MG63 (cell line): ENCODE data around the gene IKZF1. TPM values are rescaled to one million over a fixed set of nuclear protein-coding genes. Genes with fewer than 3 reads are reported as not detected.
"Not testable (repeated sequence)": the region's sequence is repeated elsewhere in the genome, so short reads cannot be mapped to it uniquely, and the experiment has no call there.

Source experiments
- DNase-seq: peaks from one replicate; pipeline ENCODE4 v3.0.0-alpha.2; 2020
- H3K27me3 ChIP-seq: fragments of 250-450 bp; sonication (Bioruptor Pico); 2 replicates; pipeline ENCODE4 v1.5.1; 2020; ENCODE audit warnings: mild to moderate bottlenecking, moderate library complexity
- H3K36me3 ChIP-seq: fragments of 250-450 bp; sonication (Bioruptor Pico); 2 replicates; pipeline ENCODE4 v1.5.1; 2020; ENCODE audit warnings: mild to moderate bottlenecking, moderate library complexity
- H3K4me3 ChIP-seq: fragments of 250-450 bp; sonication (Bioruptor Pico); 2 replicates; pipeline ENCODE4 v1.5.1; 2020; ENCODE audit warnings: mild to moderate bottlenecking, moderate library complexity
- H3K9me3 ChIP-seq: fragments of 250-450 bp; sonication (Bioruptor Pico); 2 replicates; pipeline ENCODE4 v1.5.1; 2020; ENCODE audit warnings: mild to moderate bottlenecking, moderate library complexity
- total RNA-seq: library from RNA; depleted of rRNA; stranded (reverse); fragments of >200 nt; shearing (Covaris generic); gene quantifications from 2 replicates; pipeline ENCODE4 v1.2.3, GENCODE V29; 2014; ENCODE audit warnings: low replicate concordance

The IKZF1 gene
- total RNA-seq, 1 experiment from 2014 or later = not detected

DNA sequence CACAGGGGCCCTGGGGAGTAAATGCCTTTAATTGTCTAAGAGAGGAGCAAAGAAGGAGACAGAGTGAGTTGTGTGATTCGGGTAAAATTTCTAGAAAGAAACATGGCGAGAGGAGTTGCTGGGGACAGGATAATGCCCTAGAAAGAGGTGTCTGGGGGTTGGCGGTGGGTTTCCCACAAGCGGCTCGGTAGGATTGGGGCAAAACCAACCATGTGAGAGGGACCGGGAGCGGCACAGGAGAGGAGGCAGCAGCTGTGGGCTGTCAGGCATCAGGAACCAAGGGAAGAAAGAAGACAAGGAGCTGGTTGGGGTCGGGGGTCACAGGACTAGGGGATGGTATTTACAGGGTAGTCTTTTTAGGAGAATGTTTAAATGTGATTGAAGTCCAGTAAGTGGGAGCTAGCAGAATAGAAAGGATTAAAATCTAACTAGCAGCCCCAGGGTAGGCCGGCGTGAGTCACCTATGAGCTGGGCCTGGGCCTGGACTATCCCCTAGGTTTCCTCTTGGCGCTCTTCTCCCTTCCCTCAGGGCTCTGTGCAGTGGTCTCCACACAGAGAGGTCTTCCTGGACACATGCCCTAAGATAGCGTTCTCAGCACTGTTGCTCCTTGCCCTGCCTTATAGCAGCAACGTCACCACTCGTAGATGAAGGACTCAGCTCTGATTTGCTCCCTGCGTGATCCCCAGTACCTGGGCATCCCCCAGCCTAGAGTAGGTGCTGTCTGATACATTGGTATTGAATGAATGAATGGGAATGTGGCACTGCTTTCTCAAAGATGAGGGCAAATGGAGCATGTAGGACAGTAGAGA, 32.6 kb downstream of the IKZF1 start:
- Histone ChIP-seq H3K4me3 (no peak overlapping the region), H3K27me3 (no peaks in the 10 kb centered on the region), H3K36me3 (no peaks in the 10 kb centered on the region), H3K9me3 (no peaks in the 10 kb centered on the region)
- DNase-seq = no peak

DNA sequence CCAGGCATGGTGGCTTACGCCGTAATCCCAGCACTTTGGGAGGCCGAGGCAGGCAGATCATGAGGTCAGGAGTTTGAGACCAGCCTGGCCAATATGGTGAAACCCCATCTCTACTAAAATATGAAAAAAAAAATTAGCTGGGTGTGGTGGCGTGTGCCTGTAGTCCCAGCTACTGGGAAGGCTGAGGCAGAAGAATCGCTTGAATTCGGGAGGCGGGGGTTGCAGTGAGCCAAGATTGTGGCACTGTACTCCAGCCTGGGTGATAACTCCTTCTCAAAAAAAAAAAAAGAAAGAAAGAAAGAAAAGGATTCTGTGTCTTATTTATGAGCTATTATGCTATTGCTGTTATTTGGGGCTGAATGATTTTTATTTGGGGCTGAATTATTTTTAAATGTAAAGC, 35.0 kb downstream of the IKZF1 start:
- not testable (repeated sequence) for H3K36me3 ChIP-seq, H3K4me3 ChIP-seq, DNase-seq

DNA sequence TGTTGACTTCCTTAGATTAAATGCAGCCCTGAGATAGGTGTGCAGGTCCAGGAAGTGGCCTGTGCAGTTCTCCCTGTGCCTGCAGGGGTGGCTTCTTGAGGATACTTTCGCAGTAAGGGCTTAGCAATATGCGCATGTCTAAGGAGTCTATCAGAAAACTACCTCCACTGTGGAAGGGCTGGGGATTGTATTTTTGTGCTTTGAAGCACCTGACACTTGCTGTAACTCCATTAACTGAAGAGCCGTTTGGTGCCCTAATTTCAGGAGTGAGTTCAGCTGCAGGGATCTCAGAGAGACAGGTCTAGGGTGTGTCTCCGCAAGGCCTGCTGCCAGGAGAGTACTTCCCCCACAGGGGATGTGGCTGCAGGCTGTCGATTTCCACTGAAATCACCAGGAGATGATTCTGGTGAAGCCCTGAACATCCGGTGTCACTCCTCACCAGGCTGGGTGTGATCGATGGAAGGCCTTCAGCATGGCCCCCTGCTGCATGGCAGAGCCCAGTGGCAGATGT, 35.5 kb downstream of the IKZF1 start:
- no peaks in the 10 kb centered on the region for H3K27me3 ChIP-seq
- no peaks in the 10 kb centered on the region for H3K9me3 ChIP-seq
- H3K4me3 ChIP-seq = no peak overlapping the region
- no peaks in the 10 kb centered on the region for H3K36me3 ChIP-seq
- DNase-seq = no peak

More for the DNA sequence above, 35.0 kb downstream of the IKZF1 start:
- not testable (repeated sequence) for H3K9me3 ChIP-seq, H3K27me3 ChIP-seq

DNA sequence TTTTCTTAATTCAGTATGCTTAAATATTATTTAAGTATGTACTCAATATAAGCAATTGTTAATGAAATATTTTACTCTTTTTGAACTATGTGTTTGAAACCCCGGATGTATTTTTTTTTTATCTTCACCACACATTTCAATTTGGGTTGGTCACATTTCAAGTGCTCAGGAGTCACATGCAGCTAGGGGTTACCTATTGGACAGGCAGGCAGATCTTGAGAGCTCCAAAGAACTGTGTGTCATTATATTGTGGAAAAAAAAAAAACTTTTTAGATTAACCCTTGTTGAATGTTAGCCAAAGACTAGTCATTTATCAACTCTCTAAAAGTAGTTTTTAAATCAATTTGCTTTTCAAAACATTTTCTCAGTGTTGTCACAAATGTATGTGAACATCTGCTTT, 37.2 kb downstream of the IKZF1 start:
- no peaks in the 10 kb centered on the region for H3K27me3 ChIP-seq
- H3K36me3 ChIP-seq = no peaks in the 10 kb centered on the region
- H3K9me3 ChIP-seq = no peaks in the 10 kb centered on the region
- H3K4me3 ChIP-seq = no peak overlapping the region
- no peak for DNase-seq

DNA sequence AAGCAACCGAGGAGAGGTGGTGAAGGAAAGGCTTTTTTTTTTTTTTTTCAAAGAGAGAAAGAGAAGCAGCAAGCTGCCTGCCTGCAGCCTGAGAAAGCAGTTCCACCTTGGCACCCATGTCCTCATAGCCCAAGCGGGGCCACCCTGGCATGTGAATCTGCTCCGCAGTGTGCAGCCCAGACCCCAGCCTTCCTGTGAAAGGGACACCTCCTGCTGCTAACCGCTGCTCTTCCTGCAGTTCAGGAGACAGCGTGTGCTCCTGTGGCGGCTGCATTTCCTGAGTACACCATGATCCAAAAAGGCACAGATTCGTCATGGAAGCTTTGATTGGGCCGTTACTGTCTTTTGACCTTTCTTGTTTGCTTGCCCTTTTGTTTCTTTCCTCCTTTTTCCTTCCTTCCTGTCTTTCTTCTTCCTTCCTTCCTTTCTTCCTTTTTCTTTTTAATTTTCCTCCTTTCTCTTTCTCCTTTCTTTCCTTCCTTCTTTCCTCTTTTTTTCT, 38.1 kb downstream of the IKZF1 start:
- peak; percentile 22 for DNase-seq
- Histone ChIP-seq H3K9me3 (no peaks in the 10 kb centered on the region), H3K27me3 (no peaks in the 10 kb centered on the region), H3K36me3 (no peaks in the 10 kb centered on the region), H3K4me3 (no peak overlapping the region)

DNA sequence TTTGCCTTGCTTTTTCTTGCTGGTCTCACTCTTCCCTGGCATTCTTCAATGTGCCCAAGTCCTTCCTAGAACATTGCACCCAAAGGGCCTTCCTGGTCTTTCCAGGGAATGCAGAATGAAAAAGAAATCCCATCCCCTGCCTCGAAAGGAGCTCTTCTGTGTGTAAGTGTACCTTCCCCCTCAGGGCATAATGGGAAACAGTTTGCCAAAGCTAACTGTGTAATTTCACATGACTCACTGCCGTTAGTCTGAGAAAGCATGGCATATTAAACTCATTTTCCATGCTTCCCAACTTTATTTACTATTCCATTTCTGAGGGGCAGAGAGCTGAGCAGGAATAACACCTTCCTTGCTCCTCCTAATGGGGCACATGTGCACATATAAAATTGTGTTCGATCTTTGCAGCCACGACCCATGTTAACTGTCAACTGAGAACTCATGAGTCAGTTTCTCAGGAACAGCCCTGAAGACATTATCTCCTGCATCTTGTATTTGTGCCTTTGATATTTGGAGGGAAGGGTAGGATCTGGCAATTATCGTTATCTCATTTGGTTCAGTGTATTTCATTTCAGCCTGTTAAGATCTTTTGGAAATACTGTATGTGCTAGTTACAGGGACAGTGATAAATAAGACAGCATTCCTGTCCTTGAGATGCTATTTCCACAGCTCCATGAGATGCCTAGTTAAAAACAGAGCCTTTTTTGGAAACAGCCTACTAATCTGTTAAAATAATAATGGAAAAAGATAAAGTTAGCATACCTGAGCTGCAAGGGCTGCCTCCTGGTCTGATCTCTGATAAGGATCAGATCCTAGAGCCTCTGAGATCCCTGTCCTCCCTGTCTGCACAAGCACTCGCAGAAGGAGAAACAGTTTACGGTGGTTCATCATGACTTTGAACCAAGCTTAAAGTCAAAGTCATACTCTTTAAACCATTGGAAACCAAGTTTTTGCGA, 42.3 kb downstream of the IKZF1 start:
- no peak for DNase-seq
- Histone ChIP-seq H3K9me3 (no peaks in the 10 kb centered on the region), H3K36me3 (no peaks in the 10 kb centered on the region), H3K27me3 (no peaks in the 10 kb centered on the region), H3K4me3 (no peak overlapping the region)

DNA sequence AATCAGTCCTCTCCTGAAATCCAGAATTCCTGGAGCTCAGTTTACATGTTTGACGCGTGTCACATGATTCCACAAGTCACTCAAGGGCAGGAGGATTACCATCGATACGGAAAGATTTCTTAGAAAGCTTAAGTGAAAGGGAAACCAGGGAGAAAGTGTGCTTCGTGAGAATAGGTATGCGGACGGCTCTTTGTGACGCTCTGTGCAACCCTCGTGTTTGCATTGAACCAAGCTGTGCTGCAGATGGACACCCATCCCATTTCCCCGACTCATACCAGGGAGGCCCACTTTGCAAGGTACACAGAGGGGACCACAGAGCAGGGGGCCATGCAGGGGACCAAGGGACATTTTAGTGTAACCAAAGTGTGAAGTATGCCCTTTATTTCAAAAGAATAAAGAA, 43.2 kb downstream of the IKZF1 start:
- Histone ChIP-seq H3K4me3 (no peak overlapping the region), H3K9me3 (no peaks in the 10 kb centered on the region), H3K36me3 (no peaks in the 10 kb centered on the region), H3K27me3 (no peaks in the 10 kb centered on the region)
- no peak for DNase-seq

DNA sequence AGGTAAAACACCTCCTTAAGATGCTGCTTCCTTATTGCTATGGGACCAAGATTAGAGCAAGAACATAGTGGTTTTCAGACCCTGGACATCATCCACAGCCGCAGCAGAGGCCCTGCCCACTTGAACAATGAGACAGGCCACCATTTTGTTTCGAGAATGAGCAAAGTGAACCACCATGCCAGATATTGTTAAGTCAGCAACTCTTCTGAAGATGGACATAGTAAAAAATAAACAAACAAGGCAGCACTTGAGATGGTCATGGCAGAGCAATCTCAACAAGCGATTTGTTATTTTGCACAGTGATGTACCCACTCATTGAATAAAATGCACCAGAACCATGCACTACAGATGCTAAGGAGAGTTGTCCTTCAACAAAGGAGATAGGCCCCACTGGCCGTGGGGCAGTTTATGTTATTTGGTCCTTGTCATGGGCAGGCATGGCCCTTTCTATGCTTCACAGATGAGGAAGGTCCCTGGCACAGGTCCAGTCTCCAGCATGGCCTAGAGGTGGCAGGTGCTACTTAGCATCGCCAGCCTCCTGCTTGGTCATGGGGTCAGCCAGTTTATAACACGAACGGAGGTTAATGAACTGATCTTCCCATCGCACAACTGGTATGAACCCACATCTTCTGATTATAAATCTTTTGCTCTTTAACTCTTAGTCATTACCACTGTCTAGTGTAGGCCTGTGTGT, 44.1 kb downstream of the IKZF1 start:
- Histone ChIP-seq H3K27me3 (no peaks in the 10 kb centered on the region), H3K4me3 (no peak overlapping the region), H3K36me3 (no peaks in the 10 kb centered on the region), H3K9me3 (no peaks in the 10 kb centered on the region)
- no peak for DNase-seq

DNA sequence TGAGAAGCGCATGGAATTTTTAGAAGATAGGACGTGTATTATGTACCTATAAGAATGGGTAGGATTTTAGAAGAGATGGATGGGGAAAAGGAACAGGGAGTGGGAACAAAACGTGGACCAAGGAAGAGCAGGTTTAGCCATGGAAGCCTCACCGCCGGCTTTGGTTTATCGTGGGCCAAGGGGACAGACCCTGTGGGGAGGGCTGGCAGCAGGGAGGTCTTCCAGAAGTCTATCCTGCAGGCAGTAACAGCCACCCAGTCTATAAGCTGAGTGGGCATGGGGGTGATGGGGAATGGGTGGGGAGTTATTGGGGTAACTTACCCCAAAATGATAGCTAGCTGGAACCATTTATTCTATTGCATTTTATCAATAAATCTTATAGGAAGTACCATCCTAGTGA, 44.9 kb downstream of the IKZF1 start:
- DNase-seq = no peak
- Histone ChIP-seq H3K9me3 (no peaks in the 10 kb centered on the region), H3K36me3 (no peaks in the 10 kb centered on the region), H3K4me3 (no peak overlapping the region), H3K27me3 (no peaks in the 10 kb centered on the region)

DNA sequence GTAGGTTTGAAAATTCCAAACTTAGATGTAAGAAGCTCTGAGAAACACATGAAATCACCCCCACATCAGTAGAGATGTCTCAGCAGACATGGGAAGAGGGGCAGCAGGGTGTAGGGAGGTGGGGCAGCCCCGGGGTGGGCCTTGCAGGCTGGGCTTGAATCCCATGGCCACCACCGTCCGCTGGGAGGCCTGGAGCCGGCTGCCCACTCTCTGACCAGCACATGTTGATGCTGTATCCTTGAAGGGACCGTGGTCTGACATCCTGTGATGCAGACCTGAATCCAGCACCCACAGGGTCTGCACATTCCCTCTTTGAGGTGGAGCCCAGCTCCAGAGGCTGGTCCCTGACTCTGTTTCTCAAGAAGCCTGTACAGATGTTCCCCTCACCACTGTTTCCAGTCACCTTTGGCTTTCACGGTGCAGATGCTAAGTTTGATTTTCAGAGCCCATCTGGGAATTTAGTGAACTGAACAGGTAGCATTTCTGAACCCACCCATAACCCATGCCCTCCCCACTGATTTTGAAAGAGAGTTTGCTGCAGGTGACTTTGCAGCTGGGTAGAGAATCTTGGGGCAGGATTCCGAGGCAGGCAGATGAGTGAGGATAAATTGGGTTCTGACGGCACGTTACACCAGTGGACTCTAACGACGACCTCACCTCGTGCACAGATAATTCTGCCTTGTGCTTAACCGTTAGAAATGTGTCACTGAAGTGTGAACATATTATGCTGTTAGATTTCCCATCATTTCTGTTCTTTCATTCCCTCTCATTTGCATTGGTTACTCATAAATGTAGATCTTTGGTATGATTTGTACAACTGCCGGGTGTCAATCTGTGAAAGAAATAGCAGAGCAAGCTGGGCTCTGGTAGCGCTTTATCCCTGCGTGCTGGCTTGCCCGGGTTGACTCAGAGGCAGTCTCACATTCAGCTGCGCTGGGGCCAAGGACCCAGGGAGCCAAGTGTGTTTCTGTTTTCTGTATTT, 45.7 kb downstream of the IKZF1 start:
- H3K9me3 ChIP-seq = no peaks in the 10 kb centered on the region
- no peaks in the 10 kb centered on the region for H3K36me3 ChIP-seq
- no peaks in the 10 kb centered on the region for H3K27me3 ChIP-seq
- no peak overlapping the region for H3K4me3 ChIP-seq
- peak; percentile 19 for DNase-seq

DNA sequence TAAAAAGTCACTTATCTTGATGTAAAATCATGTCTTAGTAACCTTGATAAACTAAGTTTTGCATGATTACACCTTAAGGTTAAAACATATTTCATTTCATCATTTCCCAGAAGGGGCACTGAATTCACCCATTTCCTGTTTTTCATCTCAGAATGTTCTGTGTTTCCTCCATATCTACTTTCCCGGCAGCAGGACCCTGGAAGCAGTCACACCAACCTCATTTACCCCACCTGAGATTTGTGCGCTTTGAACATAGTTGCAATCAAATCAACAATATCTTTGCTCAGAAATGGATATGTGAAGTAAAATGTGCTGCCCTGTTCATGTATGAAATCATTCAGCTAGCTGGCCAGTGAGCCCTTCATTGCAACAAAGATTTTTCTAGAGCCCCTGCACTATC, 46.8 kb downstream of the IKZF1 start:
- H3K27me3 ChIP-seq = no peaks in the 10 kb centered on the region
- no peak overlapping the region for H3K4me3 ChIP-seq
- no peaks in the 10 kb centered on the region for H3K36me3 ChIP-seq
- no peak for DNase-seq
- H3K9me3 ChIP-seq = no peaks in the 10 kb centered on the region

DNA sequence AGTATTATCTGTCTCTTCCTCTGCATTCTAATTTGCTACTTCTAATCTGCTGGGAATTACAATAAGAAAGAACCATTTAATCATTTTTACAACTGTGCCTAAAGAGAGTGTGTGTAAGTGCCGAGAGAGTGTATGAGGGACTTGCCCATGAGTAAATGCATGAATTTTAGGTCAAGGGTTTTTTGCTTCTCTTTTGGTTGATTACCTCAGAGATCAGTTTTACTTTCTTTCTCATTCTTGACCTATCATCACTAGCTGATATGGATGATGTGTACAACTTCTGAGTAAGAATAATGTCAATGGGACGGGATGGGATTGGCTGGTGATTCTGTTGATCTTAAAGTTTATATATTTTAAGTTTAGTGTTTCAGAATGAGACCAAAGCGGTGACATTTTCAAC, 47.8 kb downstream of the IKZF1 start:
- no peak for DNase-seq
- Histone ChIP-seq H3K4me3 (no peak overlapping the region), H3K27me3 (no peaks in the 10 kb centered on the region), H3K9me3 (no peaks in the 10 kb centered on the region), H3K36me3 (no peaks in the 10 kb centered on the region)

DNA sequence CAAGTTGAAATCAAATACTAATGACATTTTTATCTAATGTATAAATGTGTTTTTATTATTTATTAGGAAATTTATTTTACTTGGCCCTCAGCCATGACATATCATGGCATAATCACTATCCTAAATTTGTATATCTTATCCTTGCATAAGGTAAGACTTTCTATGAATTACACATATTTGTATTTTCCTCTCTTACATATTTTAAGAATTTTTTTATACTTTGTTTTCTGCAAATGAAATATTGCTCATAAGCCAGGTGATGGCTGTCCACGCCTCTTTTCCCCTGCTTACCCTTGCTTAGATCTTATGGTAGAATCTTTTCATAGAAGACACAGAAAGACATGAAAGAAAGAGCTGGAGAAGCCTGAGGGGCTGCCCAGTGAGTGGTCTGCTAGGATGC, 48.2 kb downstream of the IKZF1 start:
- Histone ChIP-seq H3K9me3 (no peaks in the 10 kb centered on the region), H3K36me3 (no peaks in the 10 kb centered on the region), H3K27me3 (no peaks in the 10 kb centered on the region), H3K4me3 (no peak overlapping the region)
- DNase-seq = no peak

DNA sequence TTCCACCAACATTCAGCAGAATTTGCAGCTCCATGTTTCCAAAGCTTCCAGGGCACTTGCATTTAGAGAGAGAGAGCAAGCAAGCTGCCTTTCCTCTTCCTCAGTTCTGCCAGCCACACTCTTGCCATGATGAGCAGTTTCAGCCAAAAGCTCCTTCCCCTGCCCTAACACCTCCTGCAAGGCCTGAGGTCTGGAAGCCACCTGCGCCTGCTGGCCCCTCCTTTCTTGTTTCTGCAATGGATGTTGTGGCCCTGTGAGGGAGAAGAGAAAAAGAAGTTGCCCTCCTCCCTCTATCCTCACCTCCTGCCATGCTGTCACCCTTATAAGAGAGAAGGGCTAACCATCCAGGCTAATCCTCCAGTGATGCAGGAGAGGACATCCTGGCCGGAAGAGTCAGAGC, 48.7 kb downstream of the IKZF1 start:
- no peak for DNase-seq
- H3K9me3 ChIP-seq = no peaks in the 10 kb centered on the region
- no peaks in the 10 kb centered on the region for H3K36me3 ChIP-seq
- H3K27me3 ChIP-seq = peaks cover 2% of the 10 kb centered on the region; the same call in 1 of the 2 replicates
- no peak overlapping the region for H3K4me3 ChIP-seq

DNA sequence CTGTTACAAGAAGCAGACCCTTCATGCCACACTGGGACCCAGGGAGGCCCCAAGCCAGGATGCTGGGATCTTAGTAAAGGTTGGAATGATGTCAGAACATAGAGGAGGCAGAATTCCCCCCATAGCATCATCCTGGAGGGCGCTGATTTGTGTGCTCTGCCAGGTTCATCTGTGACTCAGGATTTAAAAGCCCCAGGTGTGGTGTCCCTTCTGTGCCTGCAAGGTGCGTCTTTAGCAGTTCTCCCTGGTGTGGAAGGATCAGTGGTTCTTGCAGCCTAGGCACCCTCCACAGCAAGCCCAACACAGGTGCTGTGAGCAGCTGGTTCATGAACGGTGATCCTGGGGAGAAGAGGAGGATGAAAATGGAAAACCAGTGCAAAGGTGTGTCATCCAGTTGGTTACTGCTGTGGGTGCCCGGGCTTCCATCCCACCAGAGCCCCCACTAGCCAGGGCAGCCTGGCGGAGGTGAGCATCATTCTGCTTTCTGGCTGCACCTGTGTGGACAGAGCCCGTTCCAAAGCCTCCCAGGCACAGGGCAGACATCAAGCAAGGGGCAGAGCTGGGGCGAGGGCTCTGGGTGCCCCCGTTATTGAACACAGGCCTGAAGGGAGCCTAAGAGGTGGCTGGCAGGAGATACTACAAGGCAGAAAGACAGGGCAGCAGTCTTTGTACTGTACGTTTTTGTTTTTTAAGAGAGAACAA, 49.5 kb downstream of the IKZF1 start:
- no peak overlapping the region for H3K4me3 ChIP-seq
- H3K27me3 ChIP-seq = peaks cover 2% of the 10 kb centered on the region; the same call in 1 of the 2 replicates
- no peaks in the 10 kb centered on the region for H3K36me3 ChIP-seq
- no peaks in the 10 kb centered on the region for H3K9me3 ChIP-seq
- DNase-seq = no peak
